Mesenchymal stem cell (in vitro differentiated cells and primary cell): ENCODE data around the gene OTUB2. TPM values are rescaled to one million over a fixed set of nuclear protein-coding genes. Genes with fewer than 3 reads are reported as not detected.

ENCODE experiments used
- DNase-seq: peaks from one replicate; pipeline ENCODE4 v3.0.0-alpha.2; 2013
- H2AFZ ChIP-seq: one replicate; pipeline ENCODE4 v1.6.1; 2013; ENCODE audit warnings: low read depth, mild to moderate bottlenecking, control low read depth, inconsistent platforms, low read length, moderate library complexity
- H2AK5ac ChIP-seq: 2 replicates; pipeline ENCODE4 v1.6.1; 2013; ENCODE audit warnings: low read length, moderate library complexity, mild to moderate bottlenecking, inconsistent platforms; ENCODE audit not compliant: severe bottlenecking
- H2BK120ac ChIP-seq: one replicate; pipeline ENCODE4 v1.6.1; 2013; ENCODE audit warnings: low read depth, mild to moderate bottlenecking, inconsistent platforms, low read length, moderate library complexity
- H2BK12ac ChIP-seq, 2 experiments: one replicate each; pipeline ENCODE4 v1.6.1; 2013; ENCODE audit warnings: inconsistent platforms in 2 of 2, low read length in 2 of 2, mild to moderate bottlenecking in 2 of 2, moderate library complexity in 2 of 2, control low read depth in 1 of 2
- H2BK15ac ChIP-seq: one replicate; pipeline ENCODE4 v1.6.1; 2013; ENCODE audit warnings: mild to moderate bottlenecking, low read depth, inconsistent platforms; ENCODE audit not compliant: poor library complexity, severe bottlenecking
- H2BK5ac ChIP-seq: 2 replicates; pipeline ENCODE4 v1.6.1; 2013; ENCODE audit warnings: low read depth, mild to moderate bottlenecking, low read length, control low read depth, inconsistent platforms; ENCODE audit not compliant: poor library complexity, severe bottlenecking
- H3K14ac ChIP-seq, 2 experiments: one replicate each; pipeline ENCODE4 v1.6.1; 2013; ENCODE audit warnings: inconsistent platforms in 2 of 2, low read length in 2 of 2, control low read depth in 1 of 2, mild to moderate bottlenecking in 1 of 2, moderate library complexity in 1 of 2
- H3K18ac ChIP-seq, 2 experiments: one replicate each; pipeline ENCODE4 v1.6.1; 2013; ENCODE audit warnings: inconsistent platforms in 2 of 2, low read length in 2 of 2, control low read depth in 1 of 2, low read depth in 1 of 2, mild to moderate bottlenecking in 1 of 2
- H3K23ac ChIP-seq, 2 experiments: one replicate each; pipeline ENCODE4 v1.6.1; 2013; ENCODE audit warnings: inconsistent platforms in 2 of 2, low read length in 2 of 2, mild to moderate bottlenecking in 2 of 2, moderate library complexity in 2 of 2, control low read depth in 1 of 2
- H3K27ac ChIP-seq: 2 replicates; pipeline ENCODE4 v1.5.1; 2013; ENCODE audit warnings: mild to moderate bottlenecking, moderate library complexity, low read length, control low read depth, inconsistent platforms; ENCODE audit not compliant: poor library complexity, severe bottlenecking
- H3K27me3 ChIP-seq, 2 experiments: 2 replicates each; pipeline versions ENCODE4 v1.6.1 to v1.7.0; 2013; ENCODE audit warnings: low read length in 2 of 2, mild to moderate bottlenecking in 2 of 2, moderate library complexity in 2 of 2, control low read depth in 1 of 2, inconsistent platforms in 1 of 2; ENCODE audit not compliant: control insufficient read depth in 1 of 2, insufficient read depth in 1 of 2
- H3K36me3 ChIP-seq, 2 experiments: 2 replicates each; pipeline versions ENCODE4 v1.6.1 to v1.7.0; 2013; ENCODE audit warnings: low read length in 2 of 2, control low read depth in 1 of 2, inconsistent platforms in 1 of 2, low read depth in 1 of 2, mild to moderate bottlenecking in 1 of 2; ENCODE audit not compliant: insufficient read depth in 2 of 2, control insufficient read depth in 1 of 2
- H3K4ac ChIP-seq, 2 experiments: one replicate each; pipeline ENCODE4 v1.6.1; 2013; ENCODE audit warnings: inconsistent platforms in 2 of 2, low read length in 2 of 2, mild to moderate bottlenecking in 2 of 2, moderate library complexity in 2 of 2, control low read depth in 1 of 2, low read depth in 1 of 2
- H3K4me1 ChIP-seq: 2 replicates; pipeline ENCODE4 v1.6.1; 2013; ENCODE audit warnings: low read depth, low read length, control low read depth; ENCODE audit not compliant: control insufficient read depth, insufficient read depth
- H3K4me2 ChIP-seq: 2 replicates; pipeline ENCODE4 v1.6.1; 2013; ENCODE audit warnings: low read length, mild to moderate bottlenecking, inconsistent platforms; ENCODE audit not compliant: poor library complexity, severe bottlenecking
- H3K4me3 ChIP-seq, 2 experiments: 2 replicates each; pipeline versions ENCODE4 v1.5.1 to v1.7.0; 2013; ENCODE audit warnings: low read length in 2 of 2, mild to moderate bottlenecking in 2 of 2, control low read depth in 1 of 2, low read depth in 1 of 2; ENCODE audit not compliant: insufficient read depth in 1 of 2
- H3K79me1 ChIP-seq: replicated peaks from 2 replicates; pipeline ENCODE4 v1.6.1; 2013; ENCODE audit warnings: mild to moderate bottlenecking, control low read depth, low read length, inconsistent platforms; ENCODE audit not compliant: poor library complexity, severe bottlenecking
- H3K9ac ChIP-seq: 2 replicates; pipeline ENCODE4 v1.7.0; 2013; ENCODE audit warnings: mild to moderate bottlenecking, low read length, moderate library complexity
- H3K9me3 ChIP-seq: 2 replicates; pipeline ENCODE4 v1.7.0; 2013; ENCODE audit warnings: mild to moderate bottlenecking, low read length; ENCODE audit not compliant: control insufficient read depth
- H4K8ac ChIP-seq: one replicate; pipeline ENCODE4 v1.6.1; 2013; ENCODE audit warnings: inconsistent platforms, mild to moderate bottlenecking, low read length, moderate library complexity
- H4K91ac ChIP-seq: one replicate; pipeline ENCODE4 v1.6.1; 2013; ENCODE audit warnings: mild to moderate bottlenecking, low read length, inconsistent platforms
- WGBS: methylation state at CpG from one replicate; pipeline ENCODE4 v1.1.7; 2013; ENCODE audit warnings: mixed read lengths; 5-methylcytosine and 5-hydroxymethylcytosine counted together
- polyA plus RNA-seq, 2 experiments: library from polyadenylated mRNA; stranded (reverse); fragments of 200-250 nt; gene quantifications; one replicate each; pipeline ENCODE4 v1.2.3, GENCODE V29; 2013

The OTUB2 gene
- 1.1 TPM for polyA plus RNA-seq (2013, experiment 1 of 2)
- polyA plus RNA-seq (2013, experiment 2 of 2) = 1.1 TPM

DNA sequence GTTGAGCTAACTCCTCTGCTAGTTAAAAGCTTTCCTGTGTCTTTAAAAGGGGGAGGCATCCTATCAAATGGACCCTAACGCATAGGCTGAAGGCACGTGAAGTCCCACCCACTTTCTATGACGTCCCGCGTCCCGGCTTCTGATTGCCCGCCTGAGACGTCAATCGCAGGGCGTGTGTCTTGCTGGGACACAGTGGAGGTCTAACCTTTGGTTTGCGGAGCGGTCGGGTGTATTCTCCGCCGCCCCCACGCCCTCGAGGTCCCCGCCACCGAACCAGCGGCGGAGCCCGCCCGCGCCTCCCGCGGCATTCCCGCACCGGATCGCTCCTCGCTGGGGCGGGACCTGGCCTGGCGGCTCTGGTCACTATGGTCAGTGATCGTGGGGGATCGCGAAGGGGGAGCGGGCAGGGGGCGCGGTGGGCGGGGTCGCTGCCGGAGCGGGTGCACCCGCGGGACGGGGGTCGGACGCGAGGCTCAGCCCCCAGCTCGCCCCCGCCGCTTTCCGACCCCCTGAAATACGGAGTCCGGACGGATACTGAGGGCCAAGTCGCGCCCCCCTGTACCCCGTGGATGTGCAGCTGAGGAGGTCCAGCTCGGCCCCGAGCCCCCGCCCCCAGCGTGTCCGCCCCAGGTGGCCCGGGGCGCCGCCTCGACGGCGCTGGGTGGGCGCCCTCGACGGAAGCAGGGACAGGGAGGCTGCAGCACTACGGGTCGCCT is at the start of gene OTUB2:
Gene OTUB2 (plus strand): TSS at position 168 of the 716 bp plus-strand sequence. CDS start 198 bp downstream, at position 366.
- H3K4me2 ChIP-seq = peak within 1 kb of the TSS; percentile 57
- peak within 1 kb of the TSS; percentile 65 for H2AFZ ChIP-seq
- peak; percentile 98 for DNase-seq
- peak within 1 kb of the TSS; percentile 12 to 23 for H3K18ac ChIP-seq
- H3K9ac ChIP-seq = peak within 1 kb of the TSS; percentile 71
- peaks cover 25% of the 10 kb centered on the region for H3K4me1 ChIP-seq
- peak within 1 kb of the TSS; percentile 22 for H2BK120ac ChIP-seq
- H3K23ac ChIP-seq = no peak within 1 kb of the TSS
- H2BK12ac ChIP-seq = peak within 1 kb of the TSS in 1 of 2 experiments; percentile 32
- no peak within 1 kb of the TSS for H2BK5ac ChIP-seq
- peak within 1 kb of the TSS; percentile 67 for H4K8ac ChIP-seq
- H2BK15ac ChIP-seq = no peak within 1 kb of the TSS
- no peak within 1 kb of the TSS for H3K4ac ChIP-seq
- no peak within 1 kb of the TSS for H4K91ac ChIP-seq
- H3K27me3 ChIP-seq = peaks cover 0 to 5% of the 10 kb centered on the region in 2 experiments
- H3K9me3 ChIP-seq = no peaks in the 10 kb centered on the region
- 4% methylated on average over 53 of the region's 74 CpGs for WGBS
- H3K36me3 ChIP-seq = no peaks in the 10 kb centered on the region
- H3K14ac ChIP-seq = peak within 1 kb of the TSS in 1 of 2 experiments; percentile 37
- H2AK5ac ChIP-seq = no peak within 1 kb of the TSS
- peaks cover 22% of the 10 kb centered on the region for H3K79me1 ChIP-seq
- H3K4me3 ChIP-seq = peak within 1 kb of the TSS; percentile 72 to 89
- H3K27ac ChIP-seq = no peak within 1 kb of the TSS

DNA sequence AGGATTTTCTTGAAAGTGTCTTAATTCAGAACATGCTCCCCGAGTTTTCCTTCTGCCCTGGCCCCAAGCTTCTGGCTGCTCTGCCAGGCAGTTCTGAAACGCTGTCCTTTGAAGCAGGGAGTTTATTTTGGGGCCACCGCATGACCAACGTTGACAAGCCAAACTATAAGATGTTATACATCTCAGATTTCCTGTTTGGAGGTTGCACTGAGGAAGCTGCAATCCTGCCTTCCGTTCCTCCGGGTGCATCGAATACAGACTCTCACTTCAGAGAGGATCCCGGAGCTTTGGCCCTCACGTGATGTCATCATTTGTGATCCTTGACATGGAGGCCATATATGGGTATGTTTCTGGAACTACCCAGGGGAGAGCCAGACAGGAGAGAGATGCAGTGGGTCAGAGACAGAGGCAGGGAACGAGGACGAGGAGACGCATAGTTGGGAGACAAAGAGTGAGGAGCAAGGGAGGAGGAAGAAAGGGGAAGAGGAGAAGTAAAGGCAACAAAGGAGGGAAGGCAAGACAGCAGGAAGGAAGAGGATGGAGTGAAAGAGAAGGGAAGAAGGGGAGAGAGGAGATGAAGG is 49.6 kb upstream of the OTUB2 start, which contains the start of gene ASB2:
Gene ASB2 (minus strand): TSS at position 94 of the 581 bp plus-strand sequence. CDS start 12,031 bp downstream, outside the sequence.
- DNase-seq = no peak
- Histone ChIP-seq H3K23ac (no peak within 1 kb of the TSS), H4K91ac (no peak within 1 kb of the TSS), H3K9me3 (no peaks in the 10 kb centered on the region), H3K18ac (no peak within 1 kb of the TSS), H2BK12ac (no peak within 1 kb of the TSS), H3K4me2 (no peak within 1 kb of the TSS), H3K4me3 (peak within 1 kb of the TSS in 1 of 2 experiments; percentile 45), H3K4me1 (peaks cover 13% of the 10 kb centered on the region), H3K79me1 (no peaks in the 10 kb centered on the region), H4K8ac (no peak within 1 kb of the TSS), H3K36me3 (peaks cover 0 to 2% of the 10 kb centered on the region in 2 experiments), H2BK5ac (no peak within 1 kb of the TSS), H3K27ac (no peak within 1 kb of the TSS), H2AK5ac (no peak within 1 kb of the TSS), H3K4ac (no peak within 1 kb of the TSS), H3K27me3 (peaks cover 0 to 8% of the 10 kb centered on the region in 2 experiments), H2BK15ac (no peak within 1 kb of the TSS), H3K14ac (no peak within 1 kb of the TSS), H2BK120ac (no peak within 1 kb of the TSS), H2AFZ (no peak within 1 kb of the TSS), H3K9ac (peak within 1 kb of the TSS; percentile 40)
- WGBS = 66% methylated on average over 12 of the region's 12 CpGs

DNA sequence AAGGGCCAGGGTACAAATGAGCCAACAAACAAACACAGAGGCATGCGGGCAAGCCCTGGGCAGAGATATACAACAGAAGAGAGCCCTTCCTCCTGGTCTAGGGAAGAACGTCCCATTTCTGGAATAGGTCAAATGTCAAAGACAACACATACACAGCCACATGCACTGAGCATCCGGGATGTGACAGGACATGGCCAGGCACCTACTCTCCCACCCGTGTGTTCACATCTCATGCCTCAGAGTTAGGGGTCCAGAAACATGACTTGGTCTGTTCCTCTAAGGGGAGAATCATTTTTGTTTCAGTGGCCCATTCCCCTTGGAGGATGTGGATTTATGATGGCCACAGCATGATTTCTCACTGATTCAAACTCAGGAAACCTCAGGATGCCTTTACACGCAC is 49.0 kb upstream of the OTUB2 start:
- no peak overlapping the region for H3K4ac ChIP-seq
- H3K14ac ChIP-seq = no peak overlapping the region
- no peak overlapping the region for H2BK120ac ChIP-seq
- peaks cover 0 to 2% of the 10 kb centered on the region in 2 experiments for H3K36me3 ChIP-seq
- H3K18ac ChIP-seq = no peak overlapping the region
- H3K27me3 ChIP-seq = peaks cover 0 to 8% of the 10 kb centered on the region in 2 experiments
- H2AK5ac ChIP-seq = no peak overlapping the region
- no peak overlapping the region for H2BK12ac ChIP-seq
- no peaks in the 10 kb centered on the region for H3K79me1 ChIP-seq
- no peak overlapping the region for H2AFZ ChIP-seq
- H3K9ac ChIP-seq = no peak overlapping the region
- no peak overlapping the region for H2BK15ac ChIP-seq
- peaks cover 16% of the 10 kb centered on the region for H3K4me1 ChIP-seq
- no peak overlapping the region for H2BK5ac ChIP-seq
- H4K91ac ChIP-seq = no peak overlapping the region
- 84% methylated on average over 5 of the region's 5 CpGs for WGBS
- no peaks in the 10 kb centered on the region for H3K9me3 ChIP-seq
- no peak overlapping the region for H4K8ac ChIP-seq
- no peak for DNase-seq
- no peak overlapping the region for H3K4me2 ChIP-seq
- H3K4me3 ChIP-seq = no peak overlapping the region
- H3K27ac ChIP-seq = no peak overlapping the region
- H3K23ac ChIP-seq = no peak overlapping the region
